ENCODE measurements around the gene IGIP.

Gene IGIP

GRCh38 chr5:140130949-140131733, 5.4 kb downstream of the IGIP start:
- DNase-seq (ENCODE audit: low read depth) = no peak
- no peak overlapping the region for H3K4me3 ChIP-seq (ENCODE audit: low read length)
- TF ChIP-seq CTCF (conservative IDR thresholded peaks at IDR 0.05; ENCODE audit: low read length) = no peak

GRCh38 chr5:140131967-140132409, 6.3 kb downstream of the IGIP start:
- no peak overlapping the region for H3K4me3 ChIP-seq (ENCODE audit: low read length)
- DNase-seq (ENCODE audit: low read depth) = peak; percentile 95
- TF ChIP-seq CTCF (conservative IDR thresholded peaks at IDR 0.05; ENCODE audit: low read length) = no peak

- no peak for DNase-seq (ENCODE audit: low read depth)
- no peak overlapping the region for H3K4me3 ChIP-seq (ENCODE audit: low read length)
- TF ChIP-seq CTCF (conservative IDR thresholded peaks at IDR 0.05; ENCODE audit: low read length) = no peak
These were observed 7.9 kb downstream of the IGIP start for GRCh38 chr5:140133514-140134167.

GRCh38 chr5:140134277-140134935, 8.7 kb downstream of the IGIP start:
- no peak for TF ChIP-seq CTCF (conservative IDR thresholded peaks at IDR 0.05; ENCODE audit: low read length)
- no peak for DNase-seq (ENCODE audit: low read depth)
- no peak overlapping the region for H3K4me3 ChIP-seq (ENCODE audit: low read length)

GRCh38 chr5:140135127-140135526, 9.4 kb downstream of the IGIP start:
- DNase-seq (ENCODE audit: low read depth) = no peak
- no peak for TF ChIP-seq CTCF (conservative IDR thresholded peaks at IDR 0.05; ENCODE audit: low read length)
- no peak overlapping the region for H3K4me3 ChIP-seq (ENCODE audit: low read length)

GRCh38 chr5:140136624-140137023, 10.9 kb downstream of the IGIP start:
- no peak overlapping the region for H3K4me3 ChIP-seq (ENCODE audit: low read length)
- no peak for TF ChIP-seq CTCF (conservative IDR thresholded peaks at IDR 0.05; ENCODE audit: low read length)
- no peak for DNase-seq (ENCODE audit: low read depth)

Measured in AG10803 (cell line).